Astrocyte (in vitro differentiated cells and primary cell): ENCODE data around the gene EYS. TPM values are rescaled to one million over a fixed set of nuclear protein-coding genes. Genes with fewer than 3 reads are reported as not detected.

Experiments used
- DNase-seq: peaks from one replicate; pipeline ENCODE4 v3.0.0-alpha.2; 2010; ENCODE audit warnings: low read depth
- FAIRE-seq: peaks from 2 replicates; lab custom pipeline; 2011; peaks lifted over from hg19 to GRCh38; lab: Jason Lieb, UNC
- H2AFZ ChIP-seq: 2 replicates; pipeline ENCODE4 v1.6.0; 2012; ENCODE audit warnings: low read depth, low read length, inconsistent platforms
- H3K27ac ChIP-seq: 2 replicates; pipeline ENCODE4 v1.5.1; 2011; ENCODE audit warnings: low read depth, low read length, inconsistent platforms
- H3K27me3 ChIP-seq: 2 replicates; pipeline ENCODE4 v1.6.0; 2011; ENCODE audit warnings: low read length, inconsistent platforms; ENCODE audit not compliant: insufficient read depth
- H3K36me3 ChIP-seq: 2 replicates; pipeline ENCODE4 v1.5.1; 2011; ENCODE audit warnings: low read length, inconsistent platforms; ENCODE audit not compliant: insufficient read depth
- H3K4me1 ChIP-seq: 2 replicates; pipeline ENCODE4 v1.5.1; 2011; ENCODE audit warnings: low read length, inconsistent platforms; ENCODE audit not compliant: insufficient read depth
- H3K4me2 ChIP-seq: 2 replicates; pipeline ENCODE4 v1.6.0; 2012; ENCODE audit warnings: low read length, inconsistent platforms
- H3K4me3 ChIP-seq: 2 replicates; pipeline ENCODE4 v1.5.1; 2011; ENCODE audit warnings: low read depth, mild to moderate bottlenecking, low read length, inconsistent platforms; ENCODE audit not compliant: insufficient read depth
- H3K79me2 ChIP-seq: 2 replicates; pipeline ENCODE4 v1.6.0; 2012; ENCODE audit warnings: mild to moderate bottlenecking, low read length, inconsistent platforms; ENCODE audit not compliant: insufficient read depth
- H3K9ac ChIP-seq: 2 replicates; pipeline ENCODE4 v1.6.0; 2012; ENCODE audit warnings: mild to moderate bottlenecking, low read length, inconsistent platforms
- H3K9me3 ChIP-seq: 2 replicates; pipeline ENCODE4 v1.5.1; 2012; ENCODE audit warnings: low read depth, mild to moderate bottlenecking, low read length, inconsistent platforms; ENCODE audit not compliant: insufficient read depth
- H4K20me1 ChIP-seq: 2 replicates; pipeline ENCODE4 v1.6.0; 2012; ENCODE audit warnings: low read length, inconsistent platforms; ENCODE audit not compliant: insufficient read depth
- H3K27ac Mint-ChIP-seq: one replicate; pipeline ENCODE4 v1.8.0; 2021; ENCODE audit warnings: mild to moderate bottlenecking, mixed read lengths; ENCODE audit not compliant: unreplicated experiment
- H3K27me3 Mint-ChIP-seq: one replicate; pipeline ENCODE4 v1.8.0; 2021; ENCODE audit warnings: low read depth, mixed read lengths; ENCODE audit not compliant: unreplicated experiment
- H3K36me3 Mint-ChIP-seq: one replicate; pipeline ENCODE4 v1.8.0; 2021; ENCODE audit warnings: low read depth, mixed read lengths; ENCODE audit not compliant: unreplicated experiment
- H3K4me1 Mint-ChIP-seq: one replicate; pipeline ENCODE4 v1.8.0; 2021; ENCODE audit warnings: low read depth, mixed read lengths; ENCODE audit not compliant: unreplicated experiment
- H3K4me3 Mint-ChIP-seq: one replicate; pipeline ENCODE4 v1.8.0; 2021; ENCODE audit warnings: mild to moderate bottlenecking, moderate library complexity, mixed read lengths; ENCODE audit not compliant: unreplicated experiment
- H3K9me3 Mint-ChIP-seq: one replicate; pipeline ENCODE4 v1.8.0; 2021; ENCODE audit warnings: mild to moderate bottlenecking, mixed read lengths; ENCODE audit not compliant: unreplicated experiment
- CTCF ChIP-seq: IDR thresholded peaks from 2 replicates; pipeline ENCODE4 v1.5.1; 2011; ENCODE audit warnings: low read depth, mild to moderate bottlenecking, inconsistent platforms, low read length, moderate library complexity; ENCODE audit not compliant: insufficient read depth
- EZH2 ChIP-seq: IDR thresholded peaks from 2 replicates; pipeline ENCODE4 v1.6.1; 2012; ENCODE audit warnings: mild to moderate bottlenecking, low read length, inconsistent platforms; ENCODE audit not compliant: insufficient read depth
- total RNA-seq: library from RNA; stranded (reverse); gene quantifications from 2 replicates; pipeline ENCODE4 v1.2.1, GENCODE V29; 2021

Gene EYS
- total RNA-seq, 1 donor from 2014 or later = 0.16 TPM

GRCh38 chr6:65299236-65299635, 407.8 kb downstream of the EYS start:
- Histone ChIP-seq H3K27me3 (no peaks in the 10 kb centered on the region), H3K9ac (no peak overlapping the region), H4K20me1 (no peaks in the 10 kb centered on the region), H3K27ac (no peak overlapping the region), H3K4me1 (no peaks in the 10 kb centered on the region), H3K4me3 (no peak overlapping the region), H3K9me3 (no peaks in the 10 kb centered on the region), H3K79me2 (no peaks in the 10 kb centered on the region), H2AFZ (no peak overlapping the region), H3K4me2 (no peak overlapping the region), H3K36me3 (no peaks in the 10 kb centered on the region)
- TF ChIP-seq EZH2 = no peak
- TF ChIP-seq CTCF = no peak
- FAIRE-seq (no peak), DNase-seq (no peak)
- H3K36me3 Mint-ChIP-seq = no peaks in the 10 kb centered on the region
- H3K27me3 Mint-ChIP-seq = no peaks in the 10 kb centered on the region
- no peaks in the 10 kb centered on the region for H3K4me1 Mint-ChIP-seq
- no peak overlapping the region for H3K4me3 Mint-ChIP-seq
- no peaks in the 10 kb centered on the region for H3K9me3 Mint-ChIP-seq
- H3K27ac Mint-ChIP-seq = no peak overlapping the region

DNA sequence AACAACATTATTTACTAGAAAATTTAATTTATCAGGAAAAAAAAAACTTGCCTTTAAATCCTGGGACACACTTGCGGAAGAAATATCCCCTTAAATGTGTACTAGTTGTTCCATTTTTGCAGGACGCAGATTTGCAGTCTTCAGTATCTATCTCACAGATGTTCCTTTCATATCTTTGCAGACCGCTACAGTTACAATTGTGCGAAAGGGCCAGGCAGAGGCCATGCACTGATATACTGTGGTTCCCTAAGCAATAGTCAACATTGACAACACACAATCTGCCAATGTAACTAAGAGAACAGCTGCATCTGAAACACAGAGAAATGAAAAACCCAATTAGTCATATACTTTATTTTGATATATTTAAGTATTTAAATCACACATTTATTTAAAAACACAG, 411.2 kb downstream of the EYS start:
- no peak overlapping the region for H2AFZ ChIP-seq
- TF ChIP-seq EZH2 (no peak), CTCF (no peak)
- H4K20me1 ChIP-seq = no peaks in the 10 kb centered on the region
- H3K27ac ChIP-seq = no peak overlapping the region
- Mint-ChIP-seq H3K36me3 (no peaks in the 10 kb centered on the region), H3K9me3 (no peaks in the 10 kb centered on the region), H3K27me3 (no peaks in the 10 kb centered on the region), H3K27ac (no peak overlapping the region), H3K4me3 (no peak overlapping the region), H3K4me1 (no peaks in the 10 kb centered on the region)
- DNase-seq = no peak
- H3K4me3 ChIP-seq = no peak overlapping the region
- no peaks in the 10 kb centered on the region for H3K79me2 ChIP-seq
- H3K9me3 ChIP-seq = no peaks in the 10 kb centered on the region
- H3K4me1 ChIP-seq = no peaks in the 10 kb centered on the region
- no peak for FAIRE-seq
- no peak overlapping the region for H3K4me2 ChIP-seq
- no peak overlapping the region for H3K9ac ChIP-seq
- H3K27me3 ChIP-seq = no peaks in the 10 kb centered on the region
- H3K36me3 ChIP-seq = no peaks in the 10 kb centered on the region

GRCh38 chr6:65289491-65289890, 417.5 kb downstream of the EYS start:
- Mint-ChIP-seq H3K9me3 (no peaks in the 10 kb centered on the region), H3K27me3 (no peaks in the 10 kb centered on the region), H3K4me1 (peaks cover 3% of the 10 kb centered on the region), H3K27ac (no peak overlapping the region), H3K36me3 (no peaks in the 10 kb centered on the region), H3K4me3 (no peak overlapping the region)
- no peaks in the 10 kb centered on the region for H4K20me1 ChIP-seq
- H3K9ac ChIP-seq = no peak overlapping the region
- H3K4me1 ChIP-seq = no peaks in the 10 kb centered on the region
- H3K4me3 ChIP-seq = no peak overlapping the region
- no peak overlapping the region for H3K4me2 ChIP-seq
- peak; percentile 40 for DNase-seq
- H3K79me2 ChIP-seq = no peaks in the 10 kb centered on the region
- no peaks in the 10 kb centered on the region for H3K36me3 ChIP-seq
- no peaks in the 10 kb centered on the region for H3K9me3 ChIP-seq
- FAIRE-seq = no peak
- no peaks in the 10 kb centered on the region for H3K27me3 ChIP-seq
- TF ChIP-seq CTCF (no peak), EZH2 (no peak)
- H3K27ac ChIP-seq = no peak overlapping the region
- no peak overlapping the region for H2AFZ ChIP-seq
